ENCODE measurements around the gene YAE1.

DNA sequence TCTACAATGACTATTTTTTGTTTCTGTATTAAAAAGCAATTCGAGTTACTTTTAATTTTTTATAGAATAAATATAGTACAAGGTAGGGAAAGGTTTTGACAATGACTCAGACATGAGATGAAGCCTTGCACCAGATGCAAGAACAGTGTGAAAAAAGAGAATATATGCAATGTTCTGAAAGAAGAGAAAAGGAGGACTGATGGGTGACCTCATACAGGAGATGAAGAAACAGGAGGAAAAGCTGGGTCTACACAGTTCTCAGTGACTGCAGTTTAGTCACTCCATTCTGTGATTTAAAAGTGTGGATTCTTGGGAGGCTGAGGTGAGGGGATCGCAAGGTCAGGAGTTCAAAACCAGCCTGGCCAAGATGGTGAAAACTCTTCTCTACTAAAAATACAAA, 38.3 kb upstream of the YAE1 start:
- TF ChIP-seq, protein P1, sequence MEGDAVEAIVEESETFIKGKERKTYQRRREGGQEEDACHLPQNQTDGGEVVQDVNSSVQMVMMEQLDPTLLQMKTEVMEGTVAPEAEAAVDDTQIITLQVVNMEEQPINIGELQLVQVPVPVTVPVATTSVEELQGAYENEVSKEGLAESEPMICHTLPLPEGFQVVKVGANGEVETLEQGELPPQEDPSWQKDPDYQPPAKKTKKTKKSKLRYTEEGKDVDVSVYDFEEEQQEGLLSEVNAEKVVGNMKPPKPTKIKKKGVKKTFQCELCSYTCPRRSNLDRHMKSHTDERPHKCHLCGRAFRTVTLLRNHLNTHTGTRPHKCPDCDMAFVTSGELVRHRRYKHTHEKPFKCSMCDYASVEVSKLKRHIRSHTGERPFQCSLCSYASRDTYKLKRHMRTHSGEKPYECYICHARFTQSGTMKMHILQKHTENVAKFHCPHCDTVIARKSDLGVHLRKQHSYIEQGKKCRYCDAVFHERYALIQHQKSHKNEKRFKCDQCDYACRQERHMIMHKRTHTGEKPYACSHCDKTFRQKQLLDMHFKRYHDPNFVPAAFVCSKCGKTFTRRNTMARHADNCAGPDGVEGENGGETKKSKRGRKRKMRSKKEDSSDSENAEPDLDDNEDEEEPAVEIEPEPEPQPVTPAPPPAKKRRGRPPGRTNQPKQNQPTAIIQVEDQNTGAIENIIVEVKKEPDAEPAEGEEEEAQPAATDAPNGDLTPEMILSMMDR (IDR thresholded peaks at IDR 0.05): no peak
- no peak for TF ChIP-seq EZH2 (IDR thresholded peaks at IDR 0.05)
